HG03378 (cell line): ENCODE results near the gene TGFBRAP1.
A peak's percentile ranks its signal among the peaks of the same experiment; 100 is the strongest.

Source experiments
- ATAC-seq: cut with Tn5 transposase; IDR thresholded peaks from one replicate; pipeline ENCODE4 v1.9.1; 2021; ENCODE audit warnings: mild to moderate bottlenecking, moderate library complexity; ENCODE audit not compliant: unreplicated experiment

TGFBRAP1 gene

GRCh38 chr2:105329561-105330495, at the start of gene TGFBRAP1:
TSS of gene TGFBRAP1 (minus strand) at chr2:105329735. CDS start at chr2:105308301, 21,434 bp downstream.
- peak; percentile 38 for ATAC-seq

DNA sequence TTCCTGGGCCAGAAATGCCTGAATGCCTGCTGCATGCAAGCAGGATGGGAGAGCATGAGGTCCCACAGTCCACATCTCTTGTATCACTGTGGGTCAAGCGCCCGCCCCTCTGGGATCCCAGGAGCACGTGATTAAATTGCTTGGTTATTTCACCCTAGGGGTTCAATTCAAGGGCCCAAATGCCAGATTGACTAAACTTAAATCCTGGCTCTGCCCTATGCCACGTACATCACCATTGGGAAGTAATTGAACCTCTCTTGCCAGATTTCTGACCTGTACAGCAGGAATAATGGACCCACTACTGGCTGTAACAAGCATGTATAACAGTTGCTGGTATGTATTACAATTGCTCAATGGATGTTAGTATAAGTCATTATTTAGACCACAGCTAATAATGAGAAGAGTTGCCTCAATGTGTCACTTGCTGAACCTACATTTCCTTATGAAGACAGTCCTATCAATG, 49.4 kb upstream of the TGFBRAP1 start:
- ATAC-seq = no peak

DNA sequence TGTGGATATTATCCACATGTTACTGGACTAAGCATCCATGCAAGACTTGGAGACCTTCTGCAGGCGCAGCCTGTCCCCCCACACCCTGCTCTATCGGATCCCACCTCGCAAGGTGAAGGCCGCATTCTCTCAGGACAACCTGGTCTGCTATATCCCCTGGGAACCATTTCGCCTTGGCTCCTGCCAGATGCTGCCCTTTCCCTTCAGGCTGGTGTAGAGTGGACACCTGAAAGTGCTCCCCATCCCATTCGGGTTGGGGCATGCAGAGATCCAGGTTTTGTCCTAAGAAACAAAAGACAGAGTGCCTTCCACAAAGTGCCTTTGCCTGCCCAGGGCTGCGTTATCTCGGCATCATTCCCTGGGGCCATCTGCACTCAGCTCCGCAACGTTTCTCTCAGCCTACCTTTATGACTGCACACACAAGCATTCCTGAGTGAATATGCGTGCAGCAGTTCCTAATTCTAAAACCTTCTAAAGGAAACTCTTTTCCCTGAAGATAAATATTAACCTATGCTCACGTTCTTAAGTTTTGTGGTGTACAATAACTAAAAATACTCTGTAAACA, 48.8 kb upstream of the TGFBRAP1 start:
- ATAC-seq = no peak

- ATAC-seq = no peak
Measured at GRCh38 chr2:105377871-105378270, 48.3 kb upstream of the TGFBRAP1 start.

- ATAC-seq = no peak
Measured at GRCh38 chr2:105376789-105377240, 47.3 kb upstream of the TGFBRAP1 start.

DNA sequence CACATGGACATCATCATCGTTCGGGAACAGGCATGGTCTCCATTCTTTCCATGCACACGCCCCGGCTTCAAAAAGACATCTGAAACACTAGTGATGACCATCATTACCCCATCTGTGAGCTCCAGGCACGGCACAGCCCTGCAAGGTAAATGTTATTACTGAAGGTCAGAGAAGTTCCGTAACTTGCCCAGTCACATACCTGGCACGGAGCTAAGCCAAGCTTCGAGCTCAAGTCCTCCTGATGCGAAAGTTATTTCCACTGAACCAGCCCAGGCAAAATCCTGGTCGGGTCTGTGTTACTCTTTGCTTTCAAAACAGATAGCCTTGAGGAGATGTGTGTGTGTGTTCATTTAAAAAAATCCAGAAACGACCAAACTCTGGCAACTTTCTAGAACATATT, 46.5 kb upstream of the TGFBRAP1 start:
- no peak for ATAC-seq

DNA sequence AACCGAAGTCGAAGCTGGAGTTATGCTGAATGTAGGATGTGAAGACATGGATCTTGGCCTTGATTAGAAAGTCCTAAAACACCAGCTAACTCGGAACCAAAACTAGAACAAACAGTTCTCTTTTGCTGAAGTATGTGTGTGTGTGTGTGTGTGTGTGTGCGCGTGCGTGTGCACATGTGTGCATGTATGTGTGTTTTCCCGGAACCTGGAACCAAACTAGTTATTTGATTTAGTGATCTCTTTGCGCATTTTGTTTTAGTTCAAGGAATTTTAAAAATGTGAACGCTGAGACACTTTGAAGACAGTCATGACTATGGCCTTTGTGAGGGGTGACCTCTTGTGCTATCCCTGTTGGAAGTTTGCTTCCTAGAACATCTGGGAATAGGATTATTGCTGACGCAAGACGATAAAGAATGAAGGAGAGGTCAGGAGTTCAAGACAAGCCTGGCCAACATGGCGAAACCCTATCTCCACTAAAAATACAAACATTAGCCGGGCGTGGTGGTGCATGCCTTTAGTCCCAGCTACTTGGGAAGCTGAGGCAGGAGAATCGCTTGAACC, 45.5 kb upstream of the TGFBRAP1 start:
- ATAC-seq = no peak

GRCh38 chr2:105373895-105374401, 44.4 kb upstream of the TGFBRAP1 start:
- peak; percentile 66 for ATAC-seq

DNA sequence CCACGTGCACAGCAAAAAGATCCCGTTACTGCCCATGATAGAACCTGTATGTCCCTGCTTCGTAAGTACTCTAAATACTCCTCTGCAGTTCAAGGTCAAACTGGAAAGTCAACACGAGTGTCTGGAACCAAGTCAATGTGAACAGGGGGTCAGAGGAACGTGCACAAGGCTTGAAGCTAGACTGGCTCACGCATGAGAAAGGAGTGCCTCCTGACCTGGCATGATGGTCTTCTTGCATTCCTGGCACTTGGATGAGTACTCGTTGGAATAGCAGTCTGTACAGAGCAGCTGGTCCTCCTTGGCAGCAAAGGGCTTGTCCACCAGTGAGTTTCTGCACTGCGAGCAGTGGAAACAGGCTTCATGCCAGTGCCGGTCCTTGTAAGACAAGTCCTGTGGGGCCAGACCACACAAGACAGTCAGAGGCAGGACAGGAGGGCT, 43.8 kb upstream of the TGFBRAP1 start:
- ATAC-seq = no peak

DNA sequence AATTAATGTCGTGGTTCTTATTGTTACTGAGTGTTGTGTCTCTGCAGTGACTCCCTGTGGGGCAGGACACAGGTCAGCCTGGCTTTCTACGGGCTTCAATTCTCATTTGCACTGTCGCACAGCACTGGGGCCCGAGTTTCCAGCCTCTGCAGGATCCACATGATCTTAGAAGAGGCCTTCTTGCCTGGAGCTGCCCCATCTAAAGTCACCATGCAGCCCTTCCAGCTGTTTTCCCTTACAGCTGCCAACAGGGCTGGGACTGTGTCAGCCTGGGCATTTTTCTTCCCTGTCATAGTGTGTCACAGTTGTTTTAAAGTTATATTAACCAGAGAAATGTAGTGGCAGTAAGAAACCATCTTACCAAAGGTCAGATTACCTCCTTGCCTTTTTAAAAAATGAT, 42.3 kb upstream of the TGFBRAP1 start:
- ATAC-seq = no peak

DNA sequence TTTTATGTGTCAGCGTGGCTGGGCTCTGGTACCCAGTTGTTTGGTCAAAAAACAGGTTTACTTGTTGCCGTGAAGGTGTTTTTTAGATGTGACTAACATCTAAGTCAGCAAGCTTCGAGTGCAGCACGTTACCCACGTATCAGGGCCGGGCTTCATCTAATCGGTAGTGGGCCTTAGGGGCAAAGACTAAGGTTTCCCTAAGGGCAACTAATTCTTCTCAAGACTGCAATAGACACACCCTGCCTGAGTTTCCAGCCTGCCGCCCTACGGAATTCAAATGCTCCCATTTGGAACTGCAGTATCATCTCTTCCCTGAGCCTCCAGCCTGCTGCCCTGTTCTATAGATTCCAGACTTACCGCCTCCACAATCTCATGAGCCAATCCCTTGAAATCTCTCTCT, 41.6 kb upstream of the TGFBRAP1 start:
- ATAC-seq = no peak

GRCh38 chr2:105369777-105370690, 40.5 kb upstream of the TGFBRAP1 start:
- peak; percentile 97 for ATAC-seq

- ATAC-seq = no peak
Measured at GRCh38 chr2:105368759-105369408, 39.3 kb upstream of the TGFBRAP1 start.

DNA sequence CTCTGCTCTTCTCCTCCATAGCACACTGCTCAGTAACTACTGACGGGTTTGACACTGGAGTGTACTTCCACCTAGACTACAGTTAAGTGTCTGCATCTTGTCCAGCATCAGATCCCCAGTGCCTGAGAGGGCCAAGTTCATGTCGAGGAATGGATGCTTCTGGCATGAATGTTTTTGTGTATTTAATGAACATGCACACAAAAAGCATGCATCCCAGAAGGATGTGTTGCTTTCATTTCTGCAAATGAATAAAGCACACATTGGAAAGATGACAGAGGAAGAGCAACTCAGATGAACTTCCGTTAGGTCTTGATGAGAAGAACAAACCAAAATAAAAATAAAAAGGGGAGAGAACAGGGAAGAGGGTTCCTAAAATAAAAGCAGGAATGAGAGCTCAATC, 35.7 kb upstream of the TGFBRAP1 start:
- no peak for ATAC-seq

GRCh38 chr2:105364436-105365139, 35.1 kb upstream of the TGFBRAP1 start:
- no peak for ATAC-seq

- no peak for ATAC-seq
Measured at GRCh38 chr2:105362862-105363591, 33.5 kb upstream of the TGFBRAP1 start.

GRCh38 chr2:105361102-105361889, 31.8 kb upstream of the TGFBRAP1 start:
- ATAC-seq = no peak

- ATAC-seq = no peak
Measured at GRCh38 chr2:105358593-105358992, 29.1 kb upstream of the TGFBRAP1 start.
